WTC11 (cell line): Measurements from ENCODE around the gene FFAR2. TPM values are rescaled to one million over a fixed set of nuclear protein-coding genes. Genes with fewer than 3 reads are reported as not detected.

ENCODE experiments used
- ATAC-seq: fragments of 200-7000 bp; cut with Tn5 transposase; 2 replicates; pipeline ENCODE4 v1.10.0; 2021; ENCODE audit warnings: mild to moderate bottlenecking, moderate library complexity
- CTCF ChIA-PET: fragments of 300-600 bp; sonication (Branson Sonifier 250); formaldehyde crosslinking; loops from one replicate; lab custom pipeline; 2021; ENCODE audit warnings: antibody characterized with exemption; lab: Charles Lee
- POLR2A ChIA-PET: fragments of 350-600 bp; sonication (Branson Sonifier 250); formaldehyde crosslinking; loops from one replicate; lab custom pipeline; 2021; ENCODE audit warnings: antibody characterized with exemption; lab: Charles Lee
- DNase-seq: peaks from one replicate; pipeline ENCODE4 v3.0.0; 2021; ENCODE audit warnings: low spot score
- H3K27ac Mint-ChIP-seq: 2 replicates; pipeline ENCODE4 v1.8.0; 2021; ENCODE audit warnings: mixed read lengths
- H3K27me3 Mint-ChIP-seq: 2 replicates; pipeline ENCODE4 v1.8.0; 2021; ENCODE audit warnings: low read depth, mild to moderate bottlenecking, moderate library complexity, mixed read lengths
- H3K36me3 Mint-ChIP-seq: 2 replicates; pipeline ENCODE4 v1.8.0; 2021; ENCODE audit warnings: mixed read lengths
- H3K4me1 Mint-ChIP-seq: 2 replicates; pipeline ENCODE4 v1.8.0; 2022; ENCODE audit warnings: mixed read lengths
- H3K4me3 Mint-ChIP-seq: 2 replicates; pipeline ENCODE4 v1.8.0; 2021; ENCODE audit warnings: mild to moderate bottlenecking, moderate library complexity, mixed read lengths
- H3K9me3 Mint-ChIP-seq: 2 replicates; pipeline ENCODE4 v1.8.0; 2021; ENCODE audit warnings: mixed read lengths
- ATF1 ChIP-seq: sonication (generic); formaldehyde crosslinking; IDR thresholded peaks from 2 replicates; pipeline ENCODE4 v1.8.1; 2023; ENCODE audit warnings: mild to moderate bottlenecking, moderate library complexity, missing genetic modification reagents
- CTCF ChIP-seq: fragments of 200-600 bp; IDR thresholded peaks from 2 replicates; pipeline ENCODE4 v1.8.0; 2022; ENCODE audit warnings: antibody characterized with exemption
- E2F1 ChIP-seq: sonication (generic); formaldehyde crosslinking; IDR thresholded peaks from 2 replicates; pipeline ENCODE4 v1.8.0; 2022; ENCODE audit warnings: mild to moderate bottlenecking, missing genetic modification reagents
- FOXK1 ChIP-seq: sonication (generic); formaldehyde crosslinking; IDR thresholded peaks from 2 replicates; pipeline ENCODE4 v1.8.0; 2022; ENCODE audit warnings: mild to moderate bottlenecking, moderate library complexity, missing genetic modification reagents
- GTF2I ChIP-seq: fragments of 250-450 bp; sonication (Bioruptor Pico); conservative IDR thresholded peaks from 2 replicates; pipeline ENCODE4 v1.4.0; 2021; ENCODE audit warnings: mild to moderate bottlenecking
- MXD4 ChIP-seq: fragments of 250-450 bp; sonication (Bioruptor Pico); IDR thresholded peaks from 2 replicates; pipeline ENCODE4 v1.8.0; 2021; ENCODE audit warnings: mild to moderate bottlenecking, moderate library complexity, borderline replicate concordance
- SP1 ChIP-seq: sonication (generic); formaldehyde crosslinking; conservative IDR thresholded peaks from 2 replicates; pipeline ENCODE4 v1.8.1; 2022; ENCODE audit warnings: missing genetic modification reagents
- STAT6 ChIP-seq: sonication (generic); formaldehyde crosslinking; conservative IDR thresholded peaks from 2 replicates; pipeline ENCODE4 v1.8.1; 2023; ENCODE audit warnings: mild to moderate bottlenecking, low read depth, missing genetic modification reagents, moderate library complexity
- TP53 ChIP-seq: sonication (generic); formaldehyde crosslinking; IDR thresholded peaks from 2 replicates; pipeline ENCODE4 v1.8.1; 2023; ENCODE audit warnings: mild to moderate bottlenecking, missing genetic modification reagents
- ZBTB21 ChIP-seq: sonication (generic); formaldehyde crosslinking; IDR thresholded peaks from 2 replicates; pipeline ENCODE4 v1.8.1; 2023; ENCODE audit warnings: mild to moderate bottlenecking, missing genetic modification reagents, borderline replicate concordance
- ZNF232 ChIP-seq: sonication (generic); formaldehyde crosslinking; IDR thresholded peaks from 2 replicates; pipeline ENCODE4 v1.8.0; 2022; ENCODE audit warnings: mild to moderate bottlenecking, missing genetic modification reagents
- ZNF416 ChIP-seq: fragments of 250-450 bp; sonication (Bioruptor Pico); IDR thresholded peaks from 2 replicates; pipeline ENCODE4 v1.9.0; 2021; ENCODE audit warnings: mild to moderate bottlenecking, inconsistent platforms
- ZNF423 ChIP-seq: fragments of 250-450 bp; sonication (Bioruptor Pico); IDR thresholded peaks from 2 replicates; pipeline ENCODE4 v2.1.2; 2022; ENCODE audit warnings: mild to moderate bottlenecking, moderate library complexity
- ZNF532 ChIP-seq: fragments of 250-450 bp; sonication (Bioruptor Pico); IDR thresholded peaks from 2 replicates; pipeline ENCODE4 v1.9.0; 2021; ENCODE audit warnings: mild to moderate bottlenecking, borderline replicate concordance
- total RNA-seq: library from RNA; stranded (reverse); gene quantifications from 3 replicates; pipeline ENCODE4 v1.2.3, GENCODE V29; 2021
- TF ChIP-seq, protein P1 (sequence below): fragments of 250-450 bp; sonication (Bioruptor Pico); conservative IDR thresholded peaks from 2 replicates; pipeline ENCODE4 v1.9.0; 2021; ENCODE audit warnings: mild to moderate bottlenecking

The FFAR2 gene
- total RNA-seq, 1 experiment from 2014 or later: not detected

GRCh38 chr19:35436477-35437405 is 11.3 kb upstream of the FFAR2 start:
- ATAC-seq (no peak), DNase-seq (no peak)
- Mint-ChIP-seq H3K9me3 (0 out of 2 replicates have a peak, but pooled peaks cover 1% of the 10 kb centered on the region), H3K36me3 (no peaks in the 10 kb centered on the region), H3K27me3 (peaks cover 11% of the 10 kb centered on the region), H3K4me1 (no peaks in the 10 kb centered on the region), H3K27ac (no peak overlapping the region), H3K4me3 (no peak overlapping the region)
- no peak for TF ChIP-seq MXD4
- TF ChIP-seq, protein P1, sequence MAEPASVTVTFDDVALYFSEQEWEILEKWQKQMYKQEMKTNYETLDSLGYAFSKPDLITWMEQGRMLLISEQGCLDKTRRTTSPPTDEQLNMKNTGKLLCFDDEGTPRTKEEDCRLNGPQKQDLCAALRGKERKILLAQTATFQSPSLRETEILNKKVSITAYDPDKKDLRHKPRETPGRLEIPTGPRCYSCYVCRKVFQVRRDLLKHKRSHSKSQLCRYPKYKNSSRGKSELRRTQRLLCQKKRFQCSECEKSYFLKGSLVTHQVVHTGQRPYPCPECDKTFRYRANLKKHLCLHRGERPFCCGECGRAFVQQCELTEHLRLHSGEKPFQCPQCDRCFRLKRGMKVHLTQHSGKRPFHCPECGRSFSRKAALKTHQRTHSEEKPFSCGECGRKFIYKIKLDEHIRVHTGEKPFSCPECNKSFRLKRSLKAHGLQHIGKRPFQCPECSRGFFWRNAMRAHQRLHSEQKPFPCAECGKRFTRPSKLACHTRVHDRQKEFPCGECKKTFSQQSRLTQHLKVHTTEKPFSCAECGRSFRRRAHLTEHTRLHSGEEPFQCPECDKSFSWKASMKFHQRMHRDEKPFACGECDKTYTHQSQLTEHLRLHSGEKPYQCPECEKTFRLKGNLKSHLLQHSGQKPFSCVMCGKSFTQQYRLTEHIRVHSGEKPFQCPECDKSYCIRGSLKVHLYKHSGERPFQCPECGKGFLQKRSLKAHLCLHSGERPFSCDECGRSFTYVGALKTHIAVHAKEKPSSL: no peak
- no peak for TF ChIP-seq GTF2I (CRISPR knock-in tag)
- no peak for TF ChIP-seq STAT6
- no peak for TF ChIP-seq CTCF
- TF ChIP-seq ZNF416 (CRISPR knock-in tag): no peak
- TF ChIP-seq ATF1: no peak
- no peak for TF ChIP-seq ZBTB21 (CRISPR knock-in tag)
- no peak for TF ChIP-seq TP53
- TF ChIP-seq ZNF532 (CRISPR knock-in tag): no peak
- no peak for TF ChIP-seq ZNF232 (CRISPR knock-in tag)
- TF ChIP-seq SP1 (CRISPR knock-in tag): no peak
- no peak for TF ChIP-seq FOXK1 (CRISPR knock-in tag)
- TF ChIP-seq E2F1: no peak
- TF ChIP-seq ZNF423 (CRISPR knock-in tag): no peak
- POLR2A ChIA-PET: no interaction called here
- CTCF ChIA-PET: interaction anchor here (1.4 kb wide), 1 partner anchor 59 kb away, joined by 5 read pairs; no protein-coding TSS in a partner anchor
